Lower leg skin (tissue), 4 donors: ENCODE results near the gene HDAC7. TPM values are rescaled to one million over a fixed set of nuclear protein-coding genes. Genes with fewer than 3 reads are reported as not detected.

Source experiments
- DNase-seq, 2 donors: peaks; one replicate each; pipeline ENCODE4 v3.0.0-alpha.2; 2019; ENCODE audit warnings: low spot score in 2 of 2
- H3K4me3 ChIP-seq: fragments of 200-600 bp; sonication (generic); 2 replicates; pipeline ENCODE4 v1.5.1; 2017; ENCODE audit warnings: mild to moderate bottlenecking, low read depth; ENCODE audit not compliant: poor library complexity, severe bottlenecking
- POLR2A ChIP-seq, 2 donors: fragments of 450-650 bp; IDR thresholded peaks; one replicate each; pipeline ENCODE4 v1.6.1; 2016 to 2017; ENCODE audit warnings: antibody characterized with exemption in 2 of 2, mild to moderate bottlenecking in 1 of 2, moderate library complexity in 1 of 2
- WGBS, 2 donors: methylation state at CpG; one replicate each; pipeline ENCODE4 v1.1.5; 2018; 5-methylcytosine and 5-hydroxymethylcytosine counted together
- intact Hi-C: fragments of 100-400 bp; cut with DNase I; formaldehyde crosslinking; loops from one replicate; pipeline ENCODE4 v1.15.0; 2023; ENCODE audit warnings: low total_unique reads
- total RNA-seq, 4 donors: library from RNA; depleted of rRNA; stranded (reverse); fragments of >200 nt; gene quantifications; one replicate each; pipeline ENCODE4 v1.1.0, GENCODE V29; 2016
- TF ChIP-seq, protein P1 (sequence below), 3 donors: fragments of 450-650 bp; IDR thresholded peaks; one replicate each; pipeline ENCODE4 v1.5.1; 2016; ENCODE audit warnings: antibody characterized with exemption in 3 of 3, mild to moderate bottlenecking in 3 of 3, moderate library complexity in 2 of 3

Gene HDAC7
- total RNA-seq, 4 donors from 2014 or later = 56.3 to 114 (median 63.5) TPM

DNA sequence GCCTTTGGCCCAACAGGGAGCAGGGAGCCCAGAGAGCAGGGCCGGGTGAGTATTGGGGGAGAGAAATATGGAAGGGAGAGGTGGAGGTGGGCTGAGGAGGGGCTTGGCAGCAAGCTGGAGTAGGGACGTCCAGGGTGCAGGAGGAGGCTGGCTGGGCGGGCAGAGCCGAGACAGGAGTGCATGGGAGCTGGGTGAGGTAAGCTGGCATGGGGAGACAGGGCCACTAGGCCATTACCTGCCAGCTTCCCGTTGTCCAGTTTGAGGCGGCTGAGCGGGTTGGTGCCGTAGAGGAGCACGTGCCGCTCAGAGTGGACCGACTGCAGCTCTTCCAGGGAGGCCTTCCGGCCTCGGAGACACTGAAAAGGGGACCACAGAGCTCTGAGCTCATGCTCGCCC lies 28.4 kb downstream of the HDAC7 start:
- 86 to 88% methylated on average over 14 of the region's 14 CpGs for WGBS, 2 donors

DNA sequence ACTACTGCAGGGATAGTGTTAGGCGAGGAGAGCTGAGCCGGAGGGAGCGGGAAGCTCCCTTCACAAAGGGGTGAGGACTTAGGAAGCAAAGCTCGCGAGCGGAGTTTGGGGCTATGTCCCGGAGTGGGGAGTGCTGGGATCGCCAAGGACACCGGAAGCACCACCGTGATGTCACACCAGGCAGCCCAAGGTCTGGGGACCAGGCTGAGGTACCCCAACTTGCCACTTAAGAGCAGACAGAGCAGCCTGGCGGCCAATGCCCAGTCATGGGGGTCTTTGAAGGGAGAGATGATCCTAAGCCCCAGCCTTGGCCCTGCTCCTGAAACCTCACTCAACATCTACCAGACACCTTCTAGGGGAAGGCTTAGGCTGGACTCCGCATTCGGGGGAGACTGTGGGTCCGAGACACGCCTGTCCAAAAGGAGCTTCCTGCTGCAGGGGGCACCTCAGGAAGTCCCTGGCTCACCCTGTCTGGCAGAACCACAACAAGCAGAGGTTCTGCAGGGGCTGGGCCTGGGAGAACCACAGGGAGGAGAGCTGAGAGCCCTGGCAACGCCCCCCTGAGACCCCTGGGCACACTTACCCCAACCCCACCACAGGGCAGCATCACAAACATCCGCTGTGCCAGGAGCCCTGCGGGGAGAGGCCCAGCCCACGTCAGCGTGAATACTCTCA lies 28.9 kb downstream of the HDAC7 start:
- DNase-seq = no peak
- intact Hi-C loops = no loop called here
- no peak for TF ChIP-seq POLR2A (IDR thresholded peaks at IDR 0.05)
- TF ChIP-seq, protein P1, sequence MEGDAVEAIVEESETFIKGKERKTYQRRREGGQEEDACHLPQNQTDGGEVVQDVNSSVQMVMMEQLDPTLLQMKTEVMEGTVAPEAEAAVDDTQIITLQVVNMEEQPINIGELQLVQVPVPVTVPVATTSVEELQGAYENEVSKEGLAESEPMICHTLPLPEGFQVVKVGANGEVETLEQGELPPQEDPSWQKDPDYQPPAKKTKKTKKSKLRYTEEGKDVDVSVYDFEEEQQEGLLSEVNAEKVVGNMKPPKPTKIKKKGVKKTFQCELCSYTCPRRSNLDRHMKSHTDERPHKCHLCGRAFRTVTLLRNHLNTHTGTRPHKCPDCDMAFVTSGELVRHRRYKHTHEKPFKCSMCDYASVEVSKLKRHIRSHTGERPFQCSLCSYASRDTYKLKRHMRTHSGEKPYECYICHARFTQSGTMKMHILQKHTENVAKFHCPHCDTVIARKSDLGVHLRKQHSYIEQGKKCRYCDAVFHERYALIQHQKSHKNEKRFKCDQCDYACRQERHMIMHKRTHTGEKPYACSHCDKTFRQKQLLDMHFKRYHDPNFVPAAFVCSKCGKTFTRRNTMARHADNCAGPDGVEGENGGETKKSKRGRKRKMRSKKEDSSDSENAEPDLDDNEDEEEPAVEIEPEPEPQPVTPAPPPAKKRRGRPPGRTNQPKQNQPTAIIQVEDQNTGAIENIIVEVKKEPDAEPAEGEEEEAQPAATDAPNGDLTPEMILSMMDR (IDR thresholded peaks at IDR 0.05) = no peak
- no peak overlapping the region for H3K4me3 ChIP-seq
- WGBS, 2 donors = 89 to 93% methylated on average over 16 to 20 of the region's 20 CpGs

More for the DNA sequence above, 28.4 kb downstream of the HDAC7 start:
- TF ChIP-seq POLR2A (IDR thresholded peaks at IDR 0.05) = no peak
- TF ChIP-seq, protein P1 (IDR thresholded peaks at IDR 0.05) = no peak
- no peak for DNase-seq
- intact Hi-C loops = no loop called here
- H3K4me3 ChIP-seq = no peak overlapping the region

DNA sequence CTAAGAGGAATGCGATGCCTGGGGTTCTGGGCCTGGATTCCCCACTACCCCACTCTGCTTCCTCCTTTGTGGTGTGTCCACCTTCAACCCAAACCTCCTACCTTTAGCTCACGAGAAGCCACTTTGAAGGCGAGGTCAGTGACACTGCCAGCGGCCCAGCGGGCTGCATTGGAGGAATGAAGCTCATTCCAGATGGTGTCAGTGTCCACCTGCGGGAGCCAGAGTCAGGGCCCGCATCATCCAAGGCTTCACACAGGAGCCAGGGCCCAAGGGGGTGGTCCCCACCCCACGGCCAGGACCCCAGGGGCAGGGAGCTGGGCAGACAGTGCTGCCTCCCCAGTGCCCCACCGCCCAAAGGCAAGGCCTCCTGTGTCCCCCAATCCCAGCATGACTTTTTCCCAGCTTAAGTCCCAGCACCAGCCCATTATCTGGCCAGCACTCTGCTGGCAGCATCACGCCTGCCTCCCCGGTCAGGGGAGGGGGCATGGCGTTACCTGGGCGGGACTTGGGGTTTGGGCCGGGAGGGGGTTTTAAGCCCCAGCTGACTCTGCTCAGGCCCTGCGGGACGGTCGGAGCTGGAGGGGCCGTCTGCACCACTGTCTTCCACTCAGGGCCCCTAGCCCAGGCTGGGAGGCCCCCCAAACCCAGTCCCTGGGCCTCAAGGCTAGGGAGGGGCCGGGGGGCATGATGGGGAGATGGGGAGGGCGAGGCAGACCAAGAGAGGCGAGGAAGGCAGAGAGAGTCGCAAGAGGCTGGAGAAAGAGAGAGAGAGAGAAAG lies 29.8 kb downstream of the HDAC7 start:
- TF ChIP-seq, protein P1 (IDR thresholded peaks at IDR 0.05) = no peak
- no peak overlapping the region for H3K4me3 ChIP-seq
- intact Hi-C loops = no loop called here
- no peak for DNase-seq
- WGBS, 2 donors = 86 to 88% methylated on average over 18 to 22 of the region's 22 CpGs

DNA sequence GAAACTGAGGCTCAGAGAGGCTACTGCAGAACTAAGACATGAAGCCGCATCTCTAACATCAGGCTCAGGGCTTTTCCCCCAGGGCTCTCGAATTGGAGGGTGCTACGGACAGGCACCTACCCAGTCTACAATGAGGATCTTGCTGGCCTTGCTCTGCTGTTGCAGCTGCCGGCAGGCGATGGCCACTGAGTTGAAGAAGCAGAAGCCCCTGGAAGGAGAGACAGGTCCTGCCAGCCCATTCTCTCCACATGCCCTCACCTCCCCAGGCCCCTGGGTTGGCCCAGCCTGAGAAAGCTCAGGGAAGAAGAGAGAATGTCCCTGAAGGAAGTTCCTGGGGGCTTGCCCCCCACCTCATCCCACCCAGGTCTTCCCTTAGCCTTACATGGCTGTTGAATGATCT lies 30.6 kb downstream of the HDAC7 start:
- no peak overlapping the region for H3K4me3 ChIP-seq
- intact Hi-C loops = no loop called here
- DNase-seq = no peak
- no peak for TF ChIP-seq POLR2A (IDR thresholded peaks at IDR 0.05)
- TF ChIP-seq, protein P1 (IDR thresholded peaks at IDR 0.05) = no peak
- WGBS, 2 donors = 76 to 98% methylated on average over 5 of the region's 5 CpGs

DNA sequence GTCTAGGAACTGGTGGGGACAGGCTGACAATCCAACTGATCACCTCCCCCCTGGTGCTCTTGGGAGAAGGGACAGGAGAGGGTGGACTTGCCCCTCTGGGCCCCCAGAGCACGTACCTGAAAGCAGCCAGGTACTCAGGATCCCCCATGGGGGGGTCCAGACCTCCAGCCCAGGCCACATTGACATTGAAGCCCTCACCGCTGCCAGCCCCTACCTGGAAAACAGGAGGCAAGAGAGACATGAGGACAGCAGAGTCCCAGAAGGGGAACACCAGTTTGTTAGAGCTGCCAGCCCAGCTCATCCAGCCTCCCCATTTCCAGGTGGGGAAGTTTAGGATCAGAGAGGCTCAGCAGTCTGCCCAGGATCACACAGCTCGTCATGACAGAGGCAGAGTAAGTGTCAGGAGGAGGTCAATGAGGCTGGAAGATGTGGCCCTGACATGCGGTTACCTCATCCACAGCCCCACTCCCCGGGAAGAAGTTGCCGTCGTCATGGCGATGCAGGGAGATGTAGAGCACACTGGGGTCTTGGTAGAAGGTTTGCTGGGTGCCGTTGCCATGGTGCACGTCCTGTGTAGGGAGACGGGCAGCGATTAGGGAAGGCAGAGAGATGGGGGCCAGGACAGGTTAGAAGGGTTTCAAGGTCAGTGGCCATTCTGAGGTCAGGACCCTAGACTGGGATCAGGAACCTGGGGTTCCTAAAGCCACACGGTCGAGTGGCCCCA lies 31.9 kb downstream of the HDAC7 start:
- WGBS, 2 donors = 77 to 80% methylated on average over 14 of the region's 14 CpGs
- DNase-seq = no peak
- no peak overlapping the region for H3K4me3 ChIP-seq
- no peak for TF ChIP-seq POLR2A (IDR thresholded peaks at IDR 0.05)
- TF ChIP-seq, protein P1 (IDR thresholded peaks at IDR 0.05) = no peak
- intact Hi-C loops = no loop called here
